OCI-LY7 (cell line): Measurements from ENCODE around the gene MRPS10. TPM values are rescaled to one million over a fixed set of nuclear protein-coding genes. Genes with fewer than 3 reads are reported as not detected.

ENCODE experiments used
- BruUV-seq: library from RNA; stranded (reverse); fragments of 400-500 nt; replicated peaks from 2 replicates; lab custom pipeline; 2021; lab: Mats Ljungman, UMichigan
- CTCF ChIA-PET: fragments of 300-600 bp; sonication (Branson Sonifier 250); formaldehyde crosslinking; loops from one replicate; lab custom pipeline; 2022; ENCODE audit warnings: antibody characterized with exemption; ENCODE audit not compliant: unreplicated experiment; lab: Charles Lee
- POLR2A ChIA-PET: fragments of 300-600 bp; sonication (Branson Sonifier 250); formaldehyde crosslinking; loops from one replicate; lab custom pipeline; 2022; ENCODE audit warnings: antibody characterized with exemption; lab: Charles Lee
- DNase-seq: peaks from one replicate; pipeline ENCODE4 v3.0.0-alpha.2; 2015; ENCODE audit warnings: low spot score
- H2AFZ ChIP-seq: fragments of 200-600 bp; sonication (generic), shearing (Covaris generic); 2 replicates; pipeline ENCODE4 v1.6.1; 2014; ENCODE audit warnings: mild to moderate bottlenecking, antibody characterized with exemption, low read length, moderate library complexity
- H3K27ac ChIP-seq: fragments of 200-600 bp; sonication (generic); 2 replicates; pipeline ENCODE4 v1.5.1; 2014; ENCODE audit warnings: mixed run types, low read depth, mild to moderate bottlenecking, moderate library complexity, low read length, inconsistent platforms; ENCODE audit not compliant: poor library complexity, severe bottlenecking
- H3K36me3 ChIP-seq: fragments of 200-600 bp; sonication (generic); 2 replicates; pipeline ENCODE4 v1.6.1; 2014; ENCODE audit warnings: mild to moderate bottlenecking, antibody characterized with exemption, low read length, moderate library complexity, mixed read lengths; ENCODE audit not compliant: insufficient read depth
- H3K4me1 ChIP-seq: fragments of 200-600 bp; sonication (generic); 2 replicates; pipeline ENCODE4 v1.5.1; 2014; ENCODE audit warnings: mild to moderate bottlenecking, low read length; ENCODE audit not compliant: insufficient read depth, poor library complexity, severe bottlenecking
- H3K4me2 ChIP-seq: fragments of 200-600 bp; sonication (generic); 2 replicates; pipeline ENCODE4 v1.6.1; 2014; ENCODE audit warnings: mild to moderate bottlenecking, low read length
- H3K4me3 ChIP-seq: fragments of 200-600 bp; sonication (generic); 2 replicates; pipeline ENCODE4 v1.5.1; 2014; ENCODE audit warnings: mild to moderate bottlenecking, low read depth, low read length; ENCODE audit not compliant: poor library complexity, severe bottlenecking
- H3K79me2 ChIP-seq: fragments of 200-600 bp; sonication (generic); 2 replicates; pipeline ENCODE4 v1.6.1; 2016; ENCODE audit warnings: low read depth, mild to moderate bottlenecking, low read length, moderate library complexity, mixed read lengths; ENCODE audit not compliant: insufficient read depth
- H3K9me2 ChIP-seq: fragments of 200-600 bp; sonication (generic); 2 replicates; pipeline ENCODE4 v1.6.1; 2016; ENCODE audit warnings: mild to moderate bottlenecking, low read length, mixed read lengths; ENCODE audit not compliant: insufficient read depth
- H3K9me3 ChIP-seq: fragments of 200-600 bp; sonication (generic); 2 replicates; pipeline ENCODE4 v1.6.1; 2014; ENCODE audit warnings: mild to moderate bottlenecking, mixed run types, low read length, mixed read lengths
- H4K20me1 ChIP-seq: fragments of 200-600 bp; sonication (generic); 2 replicates; pipeline ENCODE4 v1.6.1; 2014; ENCODE audit warnings: mild to moderate bottlenecking, antibody characterized with exemption, low read length, moderate library complexity, mixed read lengths; ENCODE audit not compliant: insufficient read depth
- CTCF ChIP-seq: fragments of 200-600 bp; sonication (generic); conservative IDR thresholded peaks from 2 replicates; pipeline ENCODE4 v1.5.1; 2014; ENCODE audit warnings: mild to moderate bottlenecking, antibody characterized with exemption, low read length, moderate library complexity, mixed read lengths
- EZH2phosphoT487 ChIP-seq: fragments of 200-600 bp; sonication (generic); IDR thresholded peaks from 2 replicates; pipeline ENCODE4 v1.6.1; 2018; ENCODE audit warnings: low read depth, borderline replicate concordance, mild to moderate bottlenecking, mixed run types, antibody characterized with exemption, low read length, moderate library complexity, mixed read lengths
- intact Hi-C: fragments of 100-400 bp; cut with micrococcal nuclease; formaldehyde crosslinking; loops from one replicate; pipeline ENCODE4 v1.10.0; 2022; ENCODE audit not compliant: unreplicated experiment
- total RNA-seq, 2 experiments: library from RNA; depleted of rRNA in 1 of 2; stranded (reverse); fragments of >200 nt in 1 of 2; shearing (Covaris generic) in 1 of 2; gene quantifications; 2 replicates each; pipeline ENCODE4 v1.2.3, GENCODE V29; 2014 to 2022

Gene MRPS10
- total RNA-seq, 2 experiments from 2014 or later: 25.8 to 45.0 TPM

GRCh38 chr6:42162812-42163211 lies 54.8 kb downstream of the MRPS10 start:
- no peaks in the 10 kb centered on the region for H3K4me1 ChIP-seq
- ChIA-PET POLR2A (no interaction called here), CTCF (no interaction called here)
- TF ChIP-seq EZH2phosphoT487: no peak
- TF ChIP-seq CTCF: no peak
- no peak overlapping the region for H2AFZ ChIP-seq
- H3K9me3 ChIP-seq: no peaks in the 10 kb centered on the region
- H3K4me2 ChIP-seq: no peak overlapping the region
- BruUV-seq: no TSS peak
- no peak for DNase-seq
- no peak overlapping the region for H3K27ac ChIP-seq
- H3K79me2 ChIP-seq: no peaks in the 10 kb centered on the region
- no peaks in the 10 kb centered on the region for H3K9me2 ChIP-seq
- no peaks in the 10 kb centered on the region for H4K20me1 ChIP-seq
- H3K36me3 ChIP-seq: no peaks in the 10 kb centered on the region
- no peak overlapping the region for H3K4me3 ChIP-seq
- intact Hi-C loops: loop anchor here (1.0 to 10.0 kb wide), 2 partner anchors 23 to 558 kb away; no protein-coding TSS in a partner anchor

- BruUV-seq: no TSS peak
- intact Hi-C loops: loop anchor here (10.0 kb wide), 1 partner anchor 558 kb away; no protein-coding TSS in a partner anchor
- Histone ChIP-seq H3K4me3 (no peak overlapping the region), H2AFZ (no peak overlapping the region), H4K20me1 (no peaks in the 10 kb centered on the region), H3K79me2 (no peaks in the 10 kb centered on the region), H3K4me2 (no peak overlapping the region), H3K9me2 (no peaks in the 10 kb centered on the region), H3K36me3 (no peaks in the 10 kb centered on the region), H3K4me1 (no peaks in the 10 kb centered on the region), H3K9me3 (no peaks in the 10 kb centered on the region), H3K27ac (no peak overlapping the region)
- no peak for DNase-seq
- POLR2A ChIA-PET: interaction anchor here (1.1 kb wide), 1 partner anchor 395 kb away, joined by 3 read pairs; no protein-coding TSS in a partner anchor
- no peak for TF ChIP-seq CTCF
- no peak for TF ChIP-seq EZH2phosphoT487
- CTCF ChIA-PET: no interaction called here
Observed at GRCh38 chr6:42162384-42162783, 55.3 kb downstream of the MRPS10 start.

GRCh38 chr6:42159431-42160024 lies 58.1 kb downstream of the MRPS10 start:
- TF ChIP-seq EZH2phosphoT487: no peak
- no peak for TF ChIP-seq CTCF
- no peak overlapping the region for H3K4me3 ChIP-seq
- no TSS peak for BruUV-seq
- ChIA-PET CTCF (no interaction called here), POLR2A (no interaction called here)
- no peaks in the 10 kb centered on the region for H3K36me3 ChIP-seq
- H3K4me2 ChIP-seq: no peak overlapping the region
- DNase-seq: no peak
- H3K27ac ChIP-seq: no peak overlapping the region
- intact Hi-C loops: loop anchor here (10.0 kb wide), 1 partner anchor 555 kb away; no protein-coding TSS in a partner anchor
- no peak overlapping the region for H2AFZ ChIP-seq
- no peaks in the 10 kb centered on the region for H3K9me2 ChIP-seq
- no peaks in the 10 kb centered on the region; the same call in 1 of the 2 replicates for H4K20me1 ChIP-seq
- no peaks in the 10 kb centered on the region for H3K79me2 ChIP-seq
- no peaks in the 10 kb centered on the region for H3K4me1 ChIP-seq
- no peaks in the 10 kb centered on the region for H3K9me3 ChIP-seq
